HEK293 (cell line): Measurements from ENCODE around the gene CRAT.

Experiments
- AEBP2 ChIP-seq: fragments of 450-650 bp; formaldehyde crosslinking; IDR thresholded peaks from 2 replicates; pipeline ENCODE4 v1.5.1; 2016; ENCODE audit warnings: missing biosample characterization, missing genetic modification characterization, borderline replicate concordance
- FEZF1 ChIP-seq: fragments of 450-650 bp; formaldehyde crosslinking; IDR thresholded peaks from 2 replicates; pipeline ENCODE4 v1.5.1; 2016; ENCODE audit warnings: missing biosample characterization, missing genetic modification characterization
- KLF9 ChIP-seq: fragments of 450-650 bp; formaldehyde crosslinking; IDR thresholded peaks from 2 replicates; pipeline ENCODE4 v1.5.1; 2016; ENCODE audit warnings: missing biosample characterization, missing genetic modification characterization, low read depth
- MZF1 ChIP-seq: fragments of 450-650 bp; formaldehyde crosslinking; IDR thresholded peaks from 2 replicates; pipeline ENCODE4 v1.5.1; 2017; ENCODE audit warnings: missing biosample characterization, missing genetic modification characterization, borderline replicate concordance
- OVOL3 ChIP-seq: fragments of 450-650 bp; formaldehyde crosslinking; IDR thresholded peaks from 2 replicates; pipeline ENCODE4 v1.5.1; 2016; ENCODE audit warnings: missing biosample characterization, missing genetic modification characterization
- PRDM1 ChIP-seq: fragments of 450-650 bp; formaldehyde crosslinking; IDR thresholded peaks from 2 replicates; pipeline ENCODE4; 2016; ENCODE audit warnings: missing biosample characterization, missing genetic modification characterization
- SALL2 ChIP-seq: fragments of 450-650 bp; formaldehyde crosslinking; IDR thresholded peaks from 2 replicates; pipeline ENCODE4 v1.5.0; 2017; ENCODE audit warnings: missing biosample characterization, mild to moderate bottlenecking, missing genetic modification characterization, borderline replicate concordance
- SCRT1 ChIP-seq: fragments of 450-650 bp; formaldehyde crosslinking; IDR thresholded peaks from 2 replicates; pipeline ENCODE4 v1.5.1; 2016; ENCODE audit warnings: missing biosample characterization, missing genetic modification characterization, borderline replicate concordance
- SCRT2 ChIP-seq: fragments of 450-650 bp; formaldehyde crosslinking; IDR thresholded peaks from 2 replicates; pipeline ENCODE4 v1.5.1; 2016; ENCODE audit warnings: missing biosample characterization, missing genetic modification characterization
- ZEB2 ChIP-seq: fragments of 450-650 bp; formaldehyde crosslinking; IDR thresholded peaks from 2 replicates; pipeline ENCODE4 v1.5.1; 2016; ENCODE audit warnings: missing biosample characterization, missing genetic modification characterization
- ZIC2 ChIP-seq: fragments of 450-650 bp; formaldehyde crosslinking; IDR thresholded peaks from 2 replicates; pipeline ENCODE4 v1.5.1; 2016; ENCODE audit warnings: missing biosample characterization, missing genetic modification characterization
- ZNF146 ChIP-seq: fragments of 450-650 bp; formaldehyde crosslinking; IDR thresholded peaks from 2 replicates; pipeline ENCODE4 v1.5.1; 2016; ENCODE audit warnings: missing biosample characterization, missing genetic modification characterization
- ZNF211 ChIP-seq: fragments of 450-650 bp; formaldehyde crosslinking; IDR thresholded peaks from 2 replicates; pipeline ENCODE4 v1.5.1; 2016; ENCODE audit warnings: low read depth, missing biosample characterization, missing genetic modification characterization
- ZNF26 ChIP-seq: fragments of 450-650 bp; formaldehyde crosslinking; IDR thresholded peaks from 2 replicates; pipeline ENCODE4 v1.5.1; 2016; ENCODE audit warnings: missing biosample characterization, missing genetic modification characterization
- ZNF266 ChIP-seq: fragments of 450-650 bp; formaldehyde crosslinking; IDR thresholded peaks from 2 replicates; pipeline ENCODE4 v1.5.1; 2016; ENCODE audit warnings: missing biosample characterization, missing genetic modification characterization, low read depth
- ZNF426 ChIP-seq: fragments of 450-650 bp; formaldehyde crosslinking; IDR thresholded peaks from 2 replicates; pipeline ENCODE4 v1.5.1; 2017; ENCODE audit warnings: missing biosample characterization, missing genetic modification characterization, mild to moderate bottlenecking, inconsistent platforms, moderate library complexity
- ZNF510 ChIP-seq: fragments of 450-650 bp; formaldehyde crosslinking; IDR thresholded peaks from 2 replicates; pipeline ENCODE4 v1.5.1; 2018; ENCODE audit warnings: mild to moderate bottlenecking, missing genetic modification characterization, missing biosample characterization; ENCODE audit not compliant: insufficient replicate concordance
- ZNF521 ChIP-seq: fragments of 450-650 bp; formaldehyde crosslinking; IDR thresholded peaks from 2 replicates; pipeline ENCODE4 v1.5.1; 2017; ENCODE audit warnings: missing biosample characterization, mild to moderate bottlenecking, missing genetic modification characterization
- ZNF530 ChIP-seq: fragments of 450-650 bp; formaldehyde crosslinking; IDR thresholded peaks from 2 replicates; pipeline ENCODE4 v1.5.1; 2016; ENCODE audit warnings: low read depth, missing biosample characterization, missing genetic modification characterization
- ZNF544 ChIP-seq: fragments of 450-650 bp; formaldehyde crosslinking; IDR thresholded peaks from 2 replicates; pipeline ENCODE4 v1.5.0; 2017; ENCODE audit warnings: missing biosample characterization, missing genetic modification characterization
- ZNF600 ChIP-seq: fragments of 450-650 bp; formaldehyde crosslinking; IDR thresholded peaks from 2 replicates; pipeline ENCODE4 v1.5.1; 2016; ENCODE audit warnings: missing biosample characterization, missing genetic modification characterization
- ZNF639 ChIP-seq: fragments of 450-650 bp; formaldehyde crosslinking; IDR thresholded peaks from 2 replicates; pipeline ENCODE4 v1.5.1; 2016; ENCODE audit warnings: missing biosample characterization, missing genetic modification characterization
- ZNF670 ChIP-seq: fragments of 450-650 bp; formaldehyde crosslinking; IDR thresholded peaks from 2 replicates; pipeline ENCODE4 v1.5.1; 2016; ENCODE audit warnings: missing biosample characterization, missing genetic modification characterization, low read depth
- ZNF707 ChIP-seq: fragments of 450-650 bp; formaldehyde crosslinking; IDR thresholded peaks from 2 replicates; pipeline ENCODE4 v1.5.1; 2016; ENCODE audit warnings: missing biosample characterization, missing genetic modification characterization
- ZNF837 ChIP-seq: fragments of 450-650 bp; formaldehyde crosslinking; IDR thresholded peaks from 2 replicates; pipeline ENCODE4 v1.5.1; 2016; ENCODE audit warnings: missing biosample characterization, missing genetic modification characterization
- ZSCAN16 ChIP-seq: fragments of 450-650 bp; formaldehyde crosslinking; IDR thresholded peaks from 2 replicates; pipeline ENCODE4 v1.5.1; 2016; ENCODE audit warnings: missing biosample characterization, missing genetic modification characterization
- TF ChIP-seq, protein P1 (sequence below): fragments of 450-650 bp; formaldehyde crosslinking; optimal IDR thresholded peaks from 2 replicates; pipeline ENCODE3; 2016; ENCODE audit warnings: missing biosample characterization, mild to moderate bottlenecking, missing genetic modification characterization
- TF ChIP-seq, protein P2 (sequence below): fragments of 450-650 bp; formaldehyde crosslinking; IDR thresholded peaks from 2 replicates; pipeline ENCODE4 v1.5.1; 2016; ENCODE audit warnings: missing biosample characterization, missing genetic modification characterization, low read depth

The CRAT gene

GRCh38 chr9:129052592-129052991 is 58.0 kb downstream of the CRAT start (continued):
- no peak for TF ChIP-seq ZNF707 (tag by site-specific recombination)
- TF ChIP-seq ZNF510, result no peak
- no peak for TF ChIP-seq ZNF266
- TF ChIP-seq ZNF426 (tag by site-specific recombination), result no peak
- no peak for TF ChIP-seq ZNF521 (tag by site-specific recombination)
- no peak for TF ChIP-seq MZF1 (tag by site-specific recombination)
- peak; percentile 93 for TF ChIP-seq SCRT2 (tag by site-specific recombination)
- no peak for TF ChIP-seq ZNF146 (tag by site-specific recombination)
- TF ChIP-seq SCRT1 (tag by site-specific recombination), result peak; percentile 81
- no peak for TF ChIP-seq ZNF837
- TF ChIP-seq ZNF530 (tag by site-specific recombination), result no peak
- no peak for TF ChIP-seq PRDM1
- TF ChIP-seq KLF9, result no peak
- 0 out of 2 replicates have a peak, but pooled peaks have one; percentile 19 for TF ChIP-seq ZNF600 (tag by site-specific recombination)
- TF ChIP-seq, protein P1, sequence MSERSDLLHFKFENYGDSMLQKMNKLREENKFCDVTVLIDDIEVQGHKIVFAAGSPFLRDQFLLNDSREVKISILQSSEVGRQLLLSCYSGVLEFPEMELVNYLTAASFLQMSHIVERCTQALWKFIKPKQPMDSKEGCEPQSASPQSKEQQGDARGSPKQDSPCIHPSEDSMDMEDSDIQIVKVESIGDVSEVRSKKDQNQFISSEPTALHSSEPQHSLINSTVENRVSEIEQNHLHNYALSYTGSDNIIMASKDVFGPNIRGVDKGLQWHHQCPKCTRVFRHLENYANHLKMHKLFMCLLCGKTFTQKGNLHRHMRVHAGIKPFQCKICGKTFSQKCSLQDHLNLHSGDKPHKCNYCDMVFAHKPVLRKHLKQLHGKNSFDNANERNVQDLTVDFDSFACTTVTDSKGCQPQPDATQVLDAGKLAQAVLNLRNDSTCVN (tag by site-specific recombination), result no peak
- TF ChIP-seq ZEB2 (tag by site-specific recombination), result no peak
- TF ChIP-seq ZSCAN16 (tag by site-specific recombination), result no peak
- TF ChIP-seq OVOL3 (tag by site-specific recombination), result no peak
- no peak for TF ChIP-seq ZNF670
- TF ChIP-seq ZNF211 (tag by site-specific recombination), result no peak
- TF ChIP-seq ZNF544, result no peak
- TF ChIP-seq, protein P2, sequence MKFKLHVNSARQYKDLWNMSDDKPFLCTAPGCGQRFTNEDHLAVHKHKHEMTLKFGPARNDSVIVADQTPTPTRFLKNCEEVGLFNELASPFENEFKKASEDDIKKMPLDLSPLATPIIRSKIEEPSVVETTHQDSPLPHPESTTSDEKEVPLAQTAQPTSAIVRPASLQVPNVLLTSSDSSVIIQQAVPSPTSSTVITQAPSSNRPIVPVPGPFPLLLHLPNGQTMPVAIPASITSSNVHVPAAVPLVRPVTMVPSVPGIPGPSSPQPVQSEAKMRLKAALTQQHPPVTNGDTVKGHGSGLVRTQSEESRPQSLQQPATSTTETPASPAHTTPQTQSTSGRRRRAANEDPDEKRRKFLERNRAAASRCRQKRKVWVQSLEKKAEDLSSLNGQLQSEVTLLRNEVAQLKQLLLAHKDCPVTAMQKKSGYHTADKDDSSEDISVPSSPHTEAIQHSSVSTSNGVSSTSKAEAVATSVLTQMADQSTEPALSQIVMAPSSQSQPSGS, result no peak
- no peak for TF ChIP-seq ZNF26 (tag by site-specific recombination)
- TF ChIP-seq SALL2, result no peak
- TF ChIP-seq ZNF639 (tag by site-specific recombination), result no peak
- TF ChIP-seq AEBP2 (tag by site-specific recombination), result no peak
- TF ChIP-seq FEZF1 (tag by site-specific recombination), result no peak
- peak; percentile 71 for TF ChIP-seq ZIC2 (tag by site-specific recombination)
